GM21825 (cell line): ENCODE data around the gene BOK.
"Not testable (repeated sequence)": the region's sequence is repeated elsewhere in the genome, so short reads cannot be mapped to it uniquely, and the experiment has no call there.

Source experiments
- ATAC-seq: cut with Tn5 transposase; IDR thresholded peaks from one replicate; pipeline ENCODE4 v1.9.1; 2021; ENCODE audit warnings: mild to moderate bottlenecking, moderate library complexity; ENCODE audit not compliant: unreplicated experiment

BOK gene

DNA sequence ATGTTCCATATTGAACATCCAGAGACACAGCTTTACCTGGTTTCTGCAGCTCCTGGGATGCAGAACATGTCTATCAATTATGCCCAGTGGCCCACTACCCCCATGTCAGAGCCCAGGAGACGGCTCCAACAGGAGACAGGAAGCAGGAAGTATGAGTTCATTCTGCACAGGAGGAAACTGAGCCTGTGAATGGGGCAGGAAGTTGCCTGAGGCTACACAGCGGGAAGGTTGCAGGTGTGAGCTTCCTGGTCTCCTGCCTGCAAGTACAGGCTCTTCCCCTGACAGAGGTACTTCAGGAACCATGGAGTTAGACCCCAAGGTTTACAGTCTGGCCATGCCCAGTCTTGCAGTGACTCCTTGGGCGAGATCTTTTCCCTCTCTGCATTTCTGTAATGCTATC, 2.8 kb upstream of the BOK start:
- ATAC-seq, result no peak

DNA sequence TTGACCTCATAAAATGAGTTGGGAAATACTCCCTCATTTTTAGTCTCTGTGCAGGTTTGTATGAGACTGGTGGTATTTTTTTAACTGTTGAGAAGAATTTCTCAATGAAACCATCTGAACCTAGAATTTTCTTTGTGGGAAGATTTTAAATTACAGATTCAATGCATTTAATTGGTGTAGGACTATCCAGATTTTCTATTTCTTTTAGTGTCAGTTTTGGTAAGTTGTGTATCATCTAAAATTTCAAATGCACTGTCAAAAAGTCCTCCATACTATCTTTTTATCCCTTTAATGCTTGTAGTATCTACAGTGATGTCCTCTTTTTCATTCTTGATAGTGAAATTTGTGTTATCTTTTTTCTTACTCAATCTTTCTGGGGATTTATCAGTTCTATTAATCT, 1.8 kb upstream of the BOK start:
- no peak for ATAC-seq

DNA sequence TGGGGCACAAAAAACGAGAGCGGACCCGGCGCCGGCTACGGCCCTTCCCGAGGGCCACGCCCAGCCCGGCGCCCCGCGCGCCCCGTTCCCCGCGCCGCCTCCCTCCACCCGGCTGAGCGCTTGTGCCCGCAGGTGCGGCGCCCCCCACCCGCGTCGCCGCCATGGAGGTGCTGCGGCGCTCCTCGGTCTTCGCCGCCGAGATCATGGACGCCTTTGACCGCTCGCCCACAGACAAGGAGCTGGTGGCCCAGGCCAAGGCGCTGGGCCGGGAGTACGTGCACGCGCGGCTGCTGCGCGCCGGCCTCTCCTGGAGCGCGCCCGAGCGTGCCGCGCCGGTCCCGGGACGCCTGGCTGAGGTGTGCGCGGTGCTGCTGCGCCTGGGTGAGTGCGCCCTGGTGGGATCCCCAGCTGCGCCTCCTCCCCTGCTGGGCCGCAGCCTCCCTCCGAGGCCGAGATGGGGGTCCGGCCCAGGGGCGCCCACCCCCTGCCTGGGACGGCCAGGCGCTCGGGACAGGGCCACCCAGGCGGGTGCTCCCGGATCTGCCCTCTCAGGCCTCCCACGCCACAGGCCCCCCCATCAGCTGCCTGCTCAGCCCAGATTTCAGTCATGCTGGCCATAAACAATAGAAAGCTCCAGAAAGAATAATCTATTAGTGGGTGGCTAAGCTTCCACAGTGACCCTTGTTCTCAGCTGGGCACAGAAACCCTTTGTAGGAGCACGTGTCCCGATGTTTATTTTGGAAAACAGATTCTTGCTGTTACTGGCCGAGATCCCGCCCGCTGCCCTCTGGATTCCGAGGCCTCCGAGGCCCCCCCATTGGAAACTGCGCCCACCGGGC, 997 bp downstream of the BOK start:
- ATAC-seq, result no peak

- ATAC-seq, result no peak
These were observed 1.8 kb downstream of the BOK start for GRCh38 chr2:241560162-241560882.

DNA sequence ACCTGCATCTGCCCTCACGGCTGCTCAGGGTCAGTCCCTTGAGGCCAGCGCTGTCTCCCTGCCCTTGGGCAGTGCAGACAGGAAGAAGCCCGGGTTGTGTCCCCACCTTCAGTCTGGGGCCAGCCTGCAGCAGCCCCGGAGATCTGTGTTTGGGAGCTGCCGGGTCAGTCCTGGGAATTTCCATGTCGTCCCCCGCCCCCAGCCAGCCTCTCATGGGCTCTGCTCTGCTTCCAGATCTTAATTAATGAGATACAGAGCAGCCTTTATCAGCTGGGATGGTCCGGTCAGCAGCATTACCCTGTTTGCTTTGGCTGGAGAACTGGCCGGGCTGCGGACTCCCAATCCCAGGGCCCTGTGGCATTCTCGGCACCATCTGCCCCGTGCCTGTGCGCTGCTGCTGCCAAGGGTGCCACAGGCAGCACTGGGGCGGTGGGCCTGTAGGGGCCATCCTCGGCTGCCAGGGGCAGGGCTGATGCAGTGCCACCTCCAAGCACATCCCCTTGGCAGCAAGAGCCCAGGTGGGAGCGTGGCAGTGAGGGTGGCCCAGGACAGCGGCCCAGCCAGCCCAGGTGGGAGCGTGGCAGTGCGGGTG, 2.4 kb downstream of the BOK start:
- ATAC-seq, result no peak

DNA sequence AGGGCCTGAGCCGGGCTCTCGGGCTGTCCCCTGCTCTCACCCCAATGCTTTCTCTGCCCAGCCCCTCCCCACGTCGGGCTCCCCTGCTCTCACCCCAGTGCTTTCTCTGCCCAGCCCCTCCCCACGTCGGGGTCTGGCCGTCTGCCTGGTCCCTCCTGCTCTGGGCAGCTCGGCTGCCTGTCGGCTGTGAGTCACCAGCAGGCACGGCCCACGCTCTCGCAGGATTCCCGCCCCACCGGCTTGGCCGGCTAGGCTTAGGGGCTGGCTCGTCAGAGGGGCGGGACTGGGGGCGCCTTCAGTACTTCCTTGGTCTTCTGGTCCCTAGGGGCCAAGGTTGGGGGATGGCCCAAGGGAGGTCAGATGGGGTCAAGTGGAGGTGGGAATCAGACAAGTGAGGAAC, 3.3 kb downstream of the BOK start:
- ATAC-seq, result no peak

- no peak for ATAC-seq
These were observed 3.8 kb downstream of the BOK start for GRCh38 chr2:241562269-241562891.

DNA sequence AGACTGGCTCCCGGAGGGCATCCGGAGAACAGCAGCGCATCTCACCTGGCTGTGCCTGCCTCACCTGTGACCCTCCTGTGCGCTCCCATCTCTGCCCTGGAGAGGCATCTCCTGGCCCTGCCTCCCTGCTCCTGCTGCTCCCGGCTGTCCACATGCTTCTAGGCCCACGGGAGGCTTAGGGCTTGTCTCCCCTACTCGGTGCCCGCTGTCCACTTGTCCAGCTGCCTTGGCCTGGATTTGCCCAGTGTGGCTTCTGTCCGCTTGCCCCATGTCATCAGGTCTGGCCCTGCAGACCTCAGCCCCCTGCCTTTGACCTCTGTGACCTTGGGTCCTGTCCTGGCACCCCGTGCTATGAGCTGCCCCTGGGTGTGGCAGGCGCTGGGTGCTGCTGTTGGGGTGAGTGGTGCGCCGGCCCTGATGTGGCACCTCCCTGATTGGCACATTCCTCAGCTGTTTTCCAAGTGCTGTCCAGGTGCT, 4.5 kb downstream of the BOK start:
- ATAC-seq, result no peak

DNA sequence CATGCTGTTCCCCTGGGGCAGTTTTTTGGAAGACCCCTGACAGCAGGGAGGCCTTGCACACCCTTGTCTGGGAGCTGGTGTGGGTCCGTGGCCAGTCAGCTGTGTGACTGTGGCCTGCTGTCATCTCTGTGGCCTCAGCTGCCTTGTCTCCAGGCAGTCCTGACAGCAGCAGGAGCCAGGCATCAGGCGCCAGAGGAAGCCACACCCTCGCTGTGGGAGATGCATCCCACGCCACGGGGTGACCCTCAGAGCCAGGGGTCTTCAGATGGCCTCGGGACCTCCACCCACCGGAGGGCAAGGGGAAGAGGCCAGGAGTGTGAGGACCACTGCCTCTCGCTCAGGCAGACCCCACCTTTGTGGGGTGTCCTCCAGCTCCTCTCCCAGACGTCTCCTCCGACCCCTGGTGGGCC, 5.0 kb downstream of the BOK start:
- ATAC-seq, result no peak

DNA sequence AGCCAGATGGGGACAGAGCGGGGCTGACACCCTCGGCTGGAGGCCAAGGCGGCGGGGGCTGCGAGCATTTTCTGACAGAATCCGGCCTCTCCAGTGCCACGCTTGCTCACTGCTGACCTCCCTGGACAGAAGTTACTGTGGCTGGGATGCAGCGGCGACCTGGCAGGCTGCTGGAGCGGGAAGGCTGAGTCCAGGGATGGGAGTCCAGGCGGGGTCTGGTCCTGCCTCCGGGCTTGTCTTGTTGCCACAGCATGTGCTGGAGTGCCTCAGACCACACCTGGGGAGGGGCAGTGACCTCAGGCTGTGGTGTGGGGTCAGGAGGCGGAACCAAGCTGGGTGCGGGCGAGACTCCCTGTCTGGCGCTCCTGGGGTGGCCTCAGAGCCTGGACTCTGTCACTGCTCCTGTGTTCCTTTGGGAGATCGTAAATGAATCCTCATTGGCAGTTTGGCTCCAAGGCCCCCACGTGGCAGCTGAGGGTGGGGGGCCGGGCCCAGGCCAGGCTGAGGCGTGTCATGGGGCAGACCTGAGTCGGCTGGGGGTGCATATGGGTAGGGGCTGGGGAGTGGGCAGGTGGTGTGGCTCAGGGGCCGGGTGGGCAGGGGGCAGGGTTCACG, 5.5 kb downstream of the BOK start:
- no peak for ATAC-seq

- ATAC-seq, result no peak
These were observed 6.3 kb downstream of the BOK start for GRCh38 chr2:241564596-241565410.

- no peak for ATAC-seq
These were observed 6.9 kb downstream of the BOK start for GRCh38 chr2:241565411-241565810.

- not testable (repeated sequence) for ATAC-seq
These were observed 7.5 kb downstream of the BOK start for GRCh38 chr2:241566021-241566420.

DNA sequence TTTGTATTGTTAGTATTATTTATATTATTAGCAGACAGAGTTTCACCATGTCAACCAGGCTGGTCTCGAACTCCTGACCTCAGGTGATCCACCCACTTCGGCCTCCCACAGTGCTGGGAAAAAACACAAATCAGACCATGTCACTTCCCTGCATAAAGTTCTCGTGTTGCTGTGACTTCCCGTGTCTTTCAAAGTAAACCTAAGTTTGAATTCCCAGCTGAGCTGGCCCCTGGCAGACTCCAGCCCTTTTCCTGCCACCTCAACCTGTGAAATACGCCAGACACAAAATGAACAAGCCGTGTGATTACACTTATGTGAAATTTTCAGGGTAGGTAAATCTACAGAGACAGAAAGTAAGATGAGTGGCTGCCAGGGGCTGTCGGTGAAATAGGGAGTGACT, 7.9 kb downstream of the BOK start:
- ATAC-seq, result no peak

GRCh38 chr2:241567266-241567665, 8.7 kb downstream of the BOK start:
- not testable (repeated sequence) for ATAC-seq

- ATAC-seq, result no peak
These were observed 9.2 kb downstream of the BOK start for GRCh38 chr2:241567776-241568175.

- ATAC-seq, result no peak
These were observed 10.2 kb downstream of the BOK start for GRCh38 chr2:241568726-241569125.

DNA sequence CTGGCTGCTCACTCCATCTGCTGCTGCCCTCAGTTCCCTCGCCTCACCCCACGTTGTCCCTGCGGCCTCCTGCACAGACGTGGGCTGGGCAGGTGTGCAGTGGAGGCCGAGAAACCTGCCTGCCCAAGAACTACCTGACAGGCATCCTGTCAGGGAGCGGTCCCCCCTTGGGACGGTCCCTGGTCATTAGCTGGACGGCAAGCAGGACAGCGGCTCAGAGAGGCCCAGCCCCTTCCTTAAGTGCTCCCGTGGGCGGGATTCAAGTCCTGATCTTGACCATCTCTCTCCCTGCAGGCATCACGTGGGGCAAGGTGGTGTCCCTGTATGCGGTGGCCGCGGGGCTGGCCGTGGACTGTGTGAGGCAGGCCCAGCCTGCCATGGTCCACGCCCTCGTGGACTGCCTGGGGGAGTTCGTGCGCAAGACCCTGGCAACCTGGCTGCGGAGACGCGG, 11.3 kb downstream of the BOK start:
- ATAC-seq, result no peak

GRCh38 chr2:241570961-241571581, 12.5 kb downstream of the BOK start:
- no peak for ATAC-seq
